Measurements from ENCODE around the gene LDLRAD4.

Gene LDLRAD4

DNA sequence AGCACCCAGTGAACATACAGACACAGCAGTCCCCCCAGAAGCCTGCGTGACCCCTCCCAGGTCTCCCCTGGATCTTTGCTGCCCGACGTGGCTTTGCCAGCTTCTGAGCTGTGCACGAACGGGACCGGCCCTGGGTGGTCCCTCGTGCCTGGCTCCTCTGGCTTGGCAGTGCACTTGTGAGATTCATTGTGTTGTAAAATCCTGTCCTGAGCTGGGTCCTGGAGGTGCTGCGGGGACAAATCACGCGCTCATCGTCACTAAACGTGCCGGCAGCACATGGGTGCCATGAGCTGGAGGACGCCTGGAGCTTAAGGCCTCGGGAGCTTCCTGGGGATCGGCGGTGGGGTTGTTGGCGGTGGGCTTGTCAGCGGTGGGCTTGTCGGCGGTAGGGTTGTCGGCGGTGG, 402.9 kb downstream of the LDLRAD4 start:
- TF ChIP-seq, protein P1, sequence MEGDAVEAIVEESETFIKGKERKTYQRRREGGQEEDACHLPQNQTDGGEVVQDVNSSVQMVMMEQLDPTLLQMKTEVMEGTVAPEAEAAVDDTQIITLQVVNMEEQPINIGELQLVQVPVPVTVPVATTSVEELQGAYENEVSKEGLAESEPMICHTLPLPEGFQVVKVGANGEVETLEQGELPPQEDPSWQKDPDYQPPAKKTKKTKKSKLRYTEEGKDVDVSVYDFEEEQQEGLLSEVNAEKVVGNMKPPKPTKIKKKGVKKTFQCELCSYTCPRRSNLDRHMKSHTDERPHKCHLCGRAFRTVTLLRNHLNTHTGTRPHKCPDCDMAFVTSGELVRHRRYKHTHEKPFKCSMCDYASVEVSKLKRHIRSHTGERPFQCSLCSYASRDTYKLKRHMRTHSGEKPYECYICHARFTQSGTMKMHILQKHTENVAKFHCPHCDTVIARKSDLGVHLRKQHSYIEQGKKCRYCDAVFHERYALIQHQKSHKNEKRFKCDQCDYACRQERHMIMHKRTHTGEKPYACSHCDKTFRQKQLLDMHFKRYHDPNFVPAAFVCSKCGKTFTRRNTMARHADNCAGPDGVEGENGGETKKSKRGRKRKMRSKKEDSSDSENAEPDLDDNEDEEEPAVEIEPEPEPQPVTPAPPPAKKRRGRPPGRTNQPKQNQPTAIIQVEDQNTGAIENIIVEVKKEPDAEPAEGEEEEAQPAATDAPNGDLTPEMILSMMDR (IDR thresholded peaks at IDR 0.05; ENCODE audit: insufficient read depth, low read length, poor library complexity, severe bottlenecking): no peak
- no peak for TF ChIP-seq EZH2phosphoT487 (conservative IDR thresholded peaks at IDR 0.05; ENCODE audit: low read length)

DNA sequence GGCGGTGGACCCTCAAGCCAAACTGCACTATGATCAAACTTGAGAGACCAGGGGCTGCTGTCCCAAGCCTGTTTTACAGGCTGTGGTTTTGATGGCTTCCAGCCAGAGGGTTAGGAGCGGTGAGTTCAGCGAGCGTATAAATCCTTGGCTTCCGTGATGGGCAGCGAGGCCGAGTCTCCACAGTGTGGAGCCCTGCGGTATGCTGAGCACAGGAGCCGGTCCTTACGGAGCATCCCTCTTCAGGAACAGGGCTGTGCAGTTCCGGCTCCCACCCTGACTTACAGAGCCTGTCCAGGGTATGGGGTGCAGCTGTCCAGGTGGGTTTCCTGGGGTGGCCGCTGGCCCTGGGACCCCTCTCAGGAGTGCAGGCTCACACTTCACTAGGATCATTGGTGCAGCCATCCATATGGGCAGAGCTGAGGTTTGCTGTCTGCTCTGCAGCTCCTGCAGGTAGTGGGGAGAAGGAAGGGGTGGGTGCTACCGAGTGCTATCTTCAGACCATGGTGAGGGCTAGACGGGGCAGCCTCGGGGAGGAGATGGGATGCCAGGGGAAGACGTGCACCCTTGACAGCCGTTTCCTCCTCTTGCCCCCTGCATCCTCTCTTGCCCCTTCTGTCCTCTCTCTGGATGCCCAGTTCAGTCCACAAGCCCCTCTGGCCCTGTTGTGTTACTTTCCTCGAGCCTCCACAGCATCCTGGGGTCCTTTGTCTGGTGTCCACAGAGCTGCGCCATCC, 403.5 kb downstream of the LDLRAD4 start:
- H4K20me1 ChIP-seq (ENCODE audit: low read depth, low read length): no peaks in the 10 kb centered on the region

More for the DNA sequence above, 402.9 kb downstream of the LDLRAD4 start:
- Histone ChIP-seq H3K4me3 (ENCODE audit: insufficient read depth, low read length, poor library complexity, severe bottlenecking) (no peak overlapping the region), H3K36me3 (ENCODE audit: low read length) (no peaks in the 10 kb centered on the region), H3F3A (ENCODE audit: insufficient read depth) (no peaks in the 10 kb centered on the region), H3K27ac (ENCODE audit: low read depth, low read length) (no peak overlapping the region), H3K9ac (ENCODE audit: low read length) (no peak overlapping the region), H3K27me3 (ENCODE audit: low read length) (no peaks in the 10 kb centered on the region), H3K79me2 (ENCODE audit: insufficient read depth, low read length) (no peaks in the 10 kb centered on the region), H2AFZ (ENCODE audit: low read depth, low read length, severe bottlenecking) (no peak overlapping the region), H3K4me2 (ENCODE audit: low read depth, low read length, poor library complexity, severe bottlenecking) (no peak overlapping the region), H3K9me2 (replicated peaks; ENCODE audit: insufficient read depth, low read length) (no peaks in the 10 kb centered on the region), H3K9me3 (ENCODE audit: insufficient read depth, low read length) (no peaks in the 10 kb centered on the region), H4K20me1 (ENCODE audit: low read depth, low read length) (no peaks in the 10 kb centered on the region)

DNA sequence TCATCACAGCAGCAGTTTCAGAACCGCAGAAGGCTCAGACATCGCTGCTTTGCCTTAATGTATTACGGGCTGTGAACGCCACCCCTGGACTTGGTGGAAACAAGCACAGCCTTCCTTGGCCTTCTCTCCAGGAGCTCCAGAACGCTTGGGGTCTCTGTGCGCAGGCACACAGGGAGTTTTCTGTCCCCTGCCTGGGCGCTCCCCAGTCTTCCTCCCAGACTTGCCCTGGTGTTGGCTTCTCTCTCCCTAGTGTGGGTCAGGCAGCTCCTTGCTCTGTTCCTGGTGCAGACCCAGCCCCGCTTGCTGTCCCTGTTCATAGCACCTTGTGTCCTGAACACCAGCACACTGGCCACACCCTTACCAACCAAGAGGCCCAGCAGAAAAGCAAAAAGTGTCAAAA, 404.2 kb downstream of the LDLRAD4 start:
- H3K79me2 ChIP-seq (ENCODE audit: insufficient read depth, low read length): no peaks in the 10 kb centered on the region
- H3K9me2 ChIP-seq (replicated peaks; ENCODE audit: insufficient read depth, low read length): no peaks in the 10 kb centered on the region
- H2AFZ ChIP-seq (ENCODE audit: low read depth, low read length, severe bottlenecking): no peak overlapping the region
- H3K36me3 ChIP-seq (ENCODE audit: low read length): no peaks in the 10 kb centered on the region
- H3K9me3 ChIP-seq (ENCODE audit: insufficient read depth, low read length): no peaks in the 10 kb centered on the region
- H3F3A ChIP-seq (ENCODE audit: insufficient read depth): no peaks in the 10 kb centered on the region
- H3K27ac ChIP-seq (ENCODE audit: low read depth, low read length): no peak overlapping the region
- no peaks in the 10 kb centered on the region for H3K27me3 ChIP-seq (ENCODE audit: low read length)
- TF ChIP-seq, protein P1 (IDR thresholded peaks at IDR 0.05; ENCODE audit: insufficient read depth, low read length, poor library complexity, severe bottlenecking): no peak
- TF ChIP-seq EZH2phosphoT487 (conservative IDR thresholded peaks at IDR 0.05; ENCODE audit: low read length): no peak
- no peak overlapping the region for H3K4me2 ChIP-seq (ENCODE audit: low read depth, low read length, poor library complexity, severe bottlenecking)
- no peaks in the 10 kb centered on the region for H4K20me1 ChIP-seq (ENCODE audit: low read depth, low read length)
- no peak overlapping the region for H3K4me3 ChIP-seq (ENCODE audit: insufficient read depth, low read length, poor library complexity, severe bottlenecking)
- no peak overlapping the region for H3K9ac ChIP-seq (ENCODE audit: low read length)

More for the DNA sequence above, 403.5 kb downstream of the LDLRAD4 start:
- TF ChIP-seq EZH2phosphoT487 (conservative IDR thresholded peaks at IDR 0.05; ENCODE audit: low read length): no peak
- TF ChIP-seq, protein P1 (IDR thresholded peaks at IDR 0.05; ENCODE audit: insufficient read depth, low read length, poor library complexity, severe bottlenecking): no peak
- Histone ChIP-seq H3K4me2 (ENCODE audit: low read depth, low read length, poor library complexity, severe bottlenecking) (no peak overlapping the region), H3K27ac (ENCODE audit: low read depth, low read length) (no peak overlapping the region), H3F3A (ENCODE audit: insufficient read depth) (no peaks in the 10 kb centered on the region), H3K79me2 (ENCODE audit: insufficient read depth, low read length) (no peaks in the 10 kb centered on the region), H3K27me3 (ENCODE audit: low read length) (no peaks in the 10 kb centered on the region), H3K4me3 (ENCODE audit: insufficient read depth, low read length, poor library complexity, severe bottlenecking) (no peak overlapping the region), H3K9me2 (replicated peaks; ENCODE audit: insufficient read depth, low read length) (no peaks in the 10 kb centered on the region), H3K9me3 (ENCODE audit: insufficient read depth, low read length) (no peaks in the 10 kb centered on the region), H2AFZ (ENCODE audit: low read depth, low read length, severe bottlenecking) (no peak overlapping the region), H3K9ac (ENCODE audit: low read length) (no peak overlapping the region), H3K36me3 (ENCODE audit: low read length) (no peaks in the 10 kb centered on the region)

All from SU-DHL-6 (cell line).